HepG2 (cell line): ENCODE measurements around the gene MSH4. TPM values are rescaled to one million over a fixed set of nuclear protein-coding genes. Genes with fewer than 3 reads are reported as not detected.

Experiments
- CREB3 ChIP-seq: sonication (generic); formaldehyde crosslinking; IDR thresholded peaks from 2 replicates; pipeline ENCODE4 v1.5.0; 2020; ENCODE audit warnings: missing genetic modification reagents
- GABPB1 ChIP-seq: IDR thresholded peaks from 2 replicates; pipeline ENCODE4 v1.6.1; 2016; ENCODE audit warnings: mild to moderate bottlenecking, missing genetic modification reagents, moderate library complexity, missing compliant biosample characterization
- KDM5A ChIP-seq: fragments of 200-600 bp; sonication (generic); IDR thresholded peaks from 2 replicates; pipeline ENCODE4 v1.7.0; 2018; ENCODE audit warnings: antibody characterized with exemption, mild to moderate bottlenecking, low read length, borderline replicate concordance
- NFKB2 ChIP-seq: sonication (generic); formaldehyde crosslinking; IDR thresholded peaks from 2 replicates; pipeline ENCODE4 v1.4.0; 2020; ENCODE audit warnings: missing genetic modification reagents, borderline replicate concordance
- PHF20 ChIP-seq: sonication (generic); formaldehyde crosslinking; IDR thresholded peaks from 2 replicates; pipeline ENCODE4 v1.5.0; 2020; ENCODE audit warnings: mild to moderate bottlenecking, missing genetic modification reagents
- THAP9 ChIP-seq: sonication (generic); formaldehyde crosslinking; IDR thresholded peaks from 2 replicates; pipeline ENCODE4; 2020; ENCODE audit warnings: missing genetic modification reagents, mild to moderate bottlenecking, borderline replicate concordance
- U2AF2 ChIP-seq: fragments of 200-400 bp; formaldehyde crosslinking; IDR thresholded peaks from 2 replicates; pipeline ENCODE4 v1.6.1; 2017; ENCODE audit warnings: low read depth, mild to moderate bottlenecking, low read length
- ZNF235 ChIP-seq: sonication (generic); formaldehyde crosslinking; IDR thresholded peaks from 2 replicates; pipeline ENCODE4 v1.8.1; 2023; ENCODE audit warnings: mild to moderate bottlenecking, missing genetic modification reagents, borderline replicate concordance
- ZNF407 ChIP-seq: sonication (generic); formaldehyde crosslinking; IDR thresholded peaks from one replicate; pipeline ENCODE4 v1.5.1; 2020; ENCODE audit warnings: mild to moderate bottlenecking, missing genetic modification reagents; ENCODE audit errors: not compliant biosample characterization
- ZNF749 ChIP-seq: sonication (generic); formaldehyde crosslinking; IDR thresholded peaks from 2 replicates; pipeline ENCODE4 v1.8.0; 2022; ENCODE audit warnings: mild to moderate bottlenecking, missing genetic modification reagents, moderate library complexity, borderline replicate concordance
- polyA plus RNA-seq, 8 experiments: library from polyadenylated mRNA; depleted of rRNA in 3 of 8; stranded (reverse) in 7 of 8; unstranded in 1 of 8; fragments of >200 nt; fragmentation: Illumina TruSeq in 4 of 8; extraction: Trizol in 4 of 8; gene quantifications; 2 replicates each; pipeline versions ENCODE4 v1.2.1 to v1.2.3, GENCODE V29; 2011 to 2016; ENCODE audit warnings: low read depth in 4 of 8, missing spikeins in 1 of 8, mixed read lengths in 1 of 8; ENCODE audit not compliant: insufficient read depth in 1 of 8
- total RNA-seq, 5 experiments: library from RNA; depleted of rRNA; stranded (reverse); fragments of >200 nt; fragmentation: Illumina TruSeq; extraction: Trizol; gene quantifications; 2 replicates each; pipeline ENCODE4 v1.2.3, GENCODE V29; 2016; ENCODE audit warnings: low read depth in 1 of 5

The MSH4 gene
- total and polyA plus RNA-seq, 2 of the 13 experiments (the other 11 are each of a cell fraction or from before 2014, with no cell fraction given) = 0.01 to 0.09 TPM

GRCh38 chr1:75785983-75786853, 10.5 kb upstream of the MSH4 start, which contains the start of gene RABGGTB (continued):
- peak; percentile 29 for TF ChIP-seq ZNF407
- peak; percentile 75; the same call in 1 of the 2 replicates for TF ChIP-seq GABPB1 (CRISPR knock-in tag)
- no peak for TF ChIP-seq U2AF2
- TF ChIP-seq KDM5A = peak; percentile 92
- TF ChIP-seq PHF20 (CRISPR knock-in tag) = peak; percentile 82
- TF ChIP-seq CREB3 (CRISPR knock-in tag) = 0 out of 2 replicates have a peak, but pooled peaks have one; percentile 43
- no peak for TF ChIP-seq ZNF235 (CRISPR knock-in tag)
- 0 out of 2 replicates have a peak, but pooled peaks have one; percentile 55 for TF ChIP-seq ZNF749 (CRISPR knock-in tag)
- peak; percentile 37; the same call in 1 of the 2 replicates for TF ChIP-seq NFKB2 (CRISPR knock-in tag)
- TF ChIP-seq THAP9 (CRISPR knock-in tag) = peak; percentile 84; the same call in 1 of the 2 replicates
